Activated T-helper 1 cell treated with anti-CD3 and anti-CD28 coated beads, Interleukin-2, amount 50 U/mL, for 16 hours (primary cell): ENCODE measurements around the gene DDAH2.

Experiments
- DNase-seq, 2 donors: peaks; one replicate each; pipeline ENCODE4 v3.0.0-alpha.2; 2020; ENCODE audit warnings: low read depth in 1 of 2, low spot score in 1 of 2

Gene DDAH2

GRCh38 chr6:31733734-31734133, 4.6 kb upstream of the DDAH2 start:
- DNase-seq = no peak

- no peak for DNase-seq
Observed at GRCh38 chr6:31732029-31732428, 2.9 kb upstream of the DDAH2 start.

GRCh38 chr6:31730631-31731086, 1.6 kb upstream of the DDAH2 start:
- DNase-seq = no peak

- DNase-seq = peak in 1 of 2 donors; percentile 47
Observed at GRCh38 chr6:31729979-31730630, 1.0 kb upstream of the DDAH2 start.

GRCh38 chr6:31729515-31729978, 448 bp upstream of the DDAH2 start:
- peak; percentile 60 to 61 for DNase-seq

GRCh38 chr6:31727717-31728671, 1.1 kb downstream of the DDAH2 start:
- DNase-seq = no peak

- DNase-seq = no peak
Observed at GRCh38 chr6:31727034-31727716, 1.9 kb downstream of the DDAH2 start.

- DNase-seq = no peak
Observed at GRCh38 chr6:31725502-31726350, 3.4 kb downstream of the DDAH2 start.

GRCh38 chr6:31723980-31724691, 5.0 kb downstream of the DDAH2 start:
- no peak for DNase-seq

GRCh38 chr6:31723245-31723979, 5.7 kb downstream of the DDAH2 start, which contains the start of gene MPIG6B:
Gene MPIG6B (plus strand): TSS chr6:31723373. CDS start chr6:31723384, 11 bp downstream.
- no peak for DNase-seq

- DNase-seq = no peak
Observed at GRCh38 chr6:31722173-31722572, 6.9 kb downstream of the DDAH2 start.

GRCh38 chr6:31721351-31722020, 7.6 kb downstream of the DDAH2 start, which contains the start of gene LY6G6C:
Gene LY6G6C (minus strand): TSS chr6:31721746. CDS start chr6:31721679, 67 bp downstream.
- no peak for DNase-seq

GRCh38 chr6:31720196-31720770, 8.8 kb downstream of the DDAH2 start:
- DNase-seq = no peak

- no peak for DNase-seq
Observed at GRCh38 chr6:31719001-31719400, 10.1 kb downstream of the DDAH2 start.

GRCh38 chr6:31718265-31718664, 10.8 kb downstream of the DDAH2 start:
- no peak for DNase-seq

GRCh38 chr6:31717499-31718222, 11.4 kb downstream of the DDAH2 start:
- DNase-seq = no peak
